ENCODE results near the gene RPL35.
"Not testable (repeated sequence)": the region's sequence is repeated elsewhere in the genome, so short reads cannot be mapped to it uniquely, and the experiment has no call there.

The RPL35 gene

GRCh38 chr9:124841075-124841821 lies 20.5 kb downstream of the RPL35 start:
- no peaks in the 10 kb centered on the region for H4K20me1 ChIP-seq
- no peak overlapping the region for H3K27ac ChIP-seq
- TF ChIP-seq Cebpa-rat (IDR thresholded peaks at IDR 0.05): no peak
- no peaks in the 10 kb centered on the region for H3K4me1 ChIP-seq
- no peak overlapping the region for H3K9ac ChIP-seq
- no peak overlapping the region for H3K4me2 ChIP-seq
- H3K36me3 ChIP-seq: no peaks in the 10 kb centered on the region
- no peaks in the 10 kb centered on the region for H3K9me3 ChIP-seq
- H3K4me3 ChIP-seq: no peak overlapping the region
- H3K27me3 ChIP-seq: no peaks in the 10 kb centered on the region

- Histone ChIP-seq H3K9me3 (no peaks in the 10 kb centered on the region), H3K9ac (no peak overlapping the region), H3K27ac (no peak overlapping the region), H3K27me3 (no peaks in the 10 kb centered on the region), H3K4me1 (peaks cover 6% of the 10 kb centered on the region), H3K4me3 (no peak overlapping the region), H3K36me3 (no peaks in the 10 kb centered on the region), H3K4me2 (no peak overlapping the region), H4K20me1 (no peaks in the 10 kb centered on the region)
- no peak for TF ChIP-seq Cebpa-rat (IDR thresholded peaks at IDR 0.05)
Measured at GRCh38 chr9:124840300-124840833, 21.4 kb downstream of the RPL35 start.

- TF ChIP-seq Cebpa-rat (IDR thresholded peaks at IDR 0.05): no peak
- Histone ChIP-seq H4K20me1 (no peaks in the 10 kb centered on the region), H3K9ac (no peak overlapping the region), H3K4me2 (no peak overlapping the region), H3K27ac (no peak overlapping the region), H3K27me3 (no peaks in the 10 kb centered on the region), H3K36me3 (no peaks in the 10 kb centered on the region), H3K4me3 (no peak overlapping the region), H3K9me3 (no peaks in the 10 kb centered on the region), H3K4me1 (peaks cover 12% of the 10 kb centered on the region)
Measured at GRCh38 chr9:124839612-124840299, 22.0 kb downstream of the RPL35 start.

- H3K4me3 ChIP-seq, H3K36me3 ChIP-seq, H4K20me1 ChIP-seq, H3K27ac ChIP-seq, H3K9me3 ChIP-seq, H3K4me2 ChIP-seq, H3K9ac ChIP-seq, H3K27me3 ChIP-seq: not testable (repeated sequence)
- peaks cover 23% of the 10 kb centered on the region for H3K4me1 ChIP-seq
Measured at GRCh38 chr9:124838567-124839275, 23.0 kb downstream of the RPL35 start.

- H3K9me3 ChIP-seq, H3K9ac ChIP-seq: not testable (repeated sequence)
Measured at GRCh38 chr9:124838132-124838531, 23.6 kb downstream of the RPL35 start.

GRCh38 chr9:124835026-124835557 lies 26.7 kb downstream of the RPL35 start:
- H3K4me3 ChIP-seq: no peak overlapping the region
- no peaks in the 10 kb centered on the region for H3K9me3 ChIP-seq
- TF ChIP-seq Cebpa-rat (IDR thresholded peaks at IDR 0.05): no peak
- no peaks in the 10 kb centered on the region for H3K27me3 ChIP-seq
- no peaks in the 10 kb centered on the region for H4K20me1 ChIP-seq
- peak overlapping the region; percentile 18; the same call in 1 of the 2 replicates for H3K27ac ChIP-seq
- peak overlapping the region; percentile 55; the same call in 1 of the 2 replicates for H3K9ac ChIP-seq
- H3K4me2 ChIP-seq: peak overlapping the region; percentile 87
- H3K36me3 ChIP-seq: no peaks in the 10 kb centered on the region
- peaks cover 53% of the 10 kb centered on the region for H3K4me1 ChIP-seq

More at GRCh38 chr9:124838132-124838531, 23.6 kb downstream of the RPL35 start:
- not testable (repeated sequence) for H3K27me3 ChIP-seq, H3K27ac ChIP-seq, H4K20me1 ChIP-seq, H3K36me3 ChIP-seq, H3K4me2 ChIP-seq, H3K4me3 ChIP-seq
- peaks cover 25% of the 10 kb centered on the region for H3K4me1 ChIP-seq

GRCh38 chr9:124834591-124834990 lies 27.2 kb downstream of the RPL35 start:
- Histone ChIP-seq H3K27ac (no peak overlapping the region), H3K9me3 (no peaks in the 10 kb centered on the region), H3K9ac (peak overlapping the region; percentile 55; the same call in 1 of the 2 replicates), H3K36me3 (no peaks in the 10 kb centered on the region), H3K4me1 (peaks cover 53% of the 10 kb centered on the region), H3K4me3 (no peak overlapping the region), H4K20me1 (no peaks in the 10 kb centered on the region), H3K4me2 (peak overlapping the region; percentile 87), H3K27me3 (no peaks in the 10 kb centered on the region)
- no peak for TF ChIP-seq Cebpa-rat (IDR thresholded peaks at IDR 0.05)

GRCh38 chr9:124831642-124832364 lies 30.0 kb downstream of the RPL35 start:
- H4K20me1 ChIP-seq: no peaks in the 10 kb centered on the region
- peaks cover 53% of the 10 kb centered on the region for H3K4me1 ChIP-seq
- H3K27ac ChIP-seq: peak overlapping the region; percentile 28; the same call in 1 of the 2 replicates
- no peaks in the 10 kb centered on the region; the same call in 1 of the 2 replicates for H3K9me3 ChIP-seq
- H3K27me3 ChIP-seq: no peaks in the 10 kb centered on the region
- peak overlapping the region; percentile 43; the same call in 1 of the 2 replicates for H3K9ac ChIP-seq
- peak overlapping the region; percentile 75 for H3K4me2 ChIP-seq
- no peak for TF ChIP-seq Cebpa-rat (IDR thresholded peaks at IDR 0.05)
- no peak overlapping the region for H3K4me3 ChIP-seq
- no peaks in the 10 kb centered on the region for H3K36me3 ChIP-seq

- H3K27me3 ChIP-seq: no peaks in the 10 kb centered on the region
- H3K9me3 ChIP-seq: no peaks in the 10 kb centered on the region; the same call in 1 of the 2 replicates
- H3K4me1 ChIP-seq: peaks cover 49% of the 10 kb centered on the region
- H3K9ac ChIP-seq: no peak overlapping the region; the same call in 1 of the 2 replicates
- no peak for TF ChIP-seq Cebpa-rat (IDR thresholded peaks at IDR 0.05)
- H4K20me1 ChIP-seq: no peaks in the 10 kb centered on the region
- H3K36me3 ChIP-seq: no peaks in the 10 kb centered on the region
- H3K4me3 ChIP-seq: no peak overlapping the region
- H3K4me2 ChIP-seq: peak overlapping the region; percentile 75
- no peak overlapping the region for H3K27ac ChIP-seq
Measured at GRCh38 chr9:124830593-124830992, 31.2 kb downstream of the RPL35 start.
